HUDEP-2 (cell line): ENCODE measurements around the gene COMMD1.
"Not testable (repeated sequence)": the region's sequence is repeated elsewhere in the genome, so short reads cannot be mapped to it uniquely, and the experiment has no call there.

ENCODE experiments used
- DNase-seq, 76 experiments: peaks; one replicate each; lab custom pipeline; 2025; ENCODE audit not compliant: unreplicated experiment in 76 of 76; lab: John Stamatoyannopoulos, UW

COMMD1 gene

GRCh38 chr2:62013641-62014040 lies 108.2 kb downstream of the COMMD1 start:
- no peak for DNase-seq

GRCh38 chr2:62014102-62014501 lies 108.6 kb downstream of the COMMD1 start:
- peak in 3 of 76 experiments; percentile 4 to 20 (median 6) for DNase-seq

DNA sequence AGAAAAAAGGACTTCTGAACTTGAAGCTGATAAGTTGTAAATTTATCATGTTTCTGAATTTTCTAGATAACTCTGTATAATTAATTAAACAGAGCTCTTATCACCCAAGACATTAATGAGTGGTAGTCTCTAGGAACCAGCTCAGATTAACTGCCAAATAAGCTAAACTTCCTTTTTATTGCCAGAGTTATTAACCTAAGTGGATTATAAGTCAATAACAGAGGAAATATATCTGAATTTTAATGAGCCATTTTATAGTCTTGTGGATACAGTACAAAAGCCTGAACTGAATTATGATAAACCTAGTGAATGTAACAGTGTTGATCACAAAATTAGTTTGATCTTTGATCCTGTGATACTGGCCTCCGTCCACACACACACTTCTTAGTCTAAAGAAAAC lies 111.5 kb downstream of the COMMD1 start:
- no peak for DNase-seq

DNA sequence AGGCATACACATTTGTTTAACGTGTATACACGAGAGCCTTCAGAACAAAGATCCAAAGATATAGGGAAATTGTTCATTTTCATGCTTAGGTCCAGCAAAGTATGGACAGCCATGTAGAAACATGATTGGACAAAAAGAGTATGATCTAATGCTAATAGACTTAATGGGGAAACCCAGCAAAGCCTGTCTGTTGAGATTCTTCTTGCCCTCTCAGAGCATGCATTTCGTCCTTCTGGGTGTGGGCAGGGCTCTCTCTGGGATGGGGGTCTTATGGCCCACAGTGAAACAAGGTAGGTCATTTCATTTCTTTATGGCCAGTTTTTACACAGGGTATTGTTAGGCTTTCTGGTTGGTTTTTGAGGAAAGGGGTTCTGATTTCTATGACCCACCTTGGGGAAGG lies 124.4 kb downstream of the COMMD1 start:
- DNase-seq = no peak

GRCh38 chr2:62030902-62031301 lies 125.4 kb downstream of the COMMD1 start:
- DNase-seq = no peak

DNA sequence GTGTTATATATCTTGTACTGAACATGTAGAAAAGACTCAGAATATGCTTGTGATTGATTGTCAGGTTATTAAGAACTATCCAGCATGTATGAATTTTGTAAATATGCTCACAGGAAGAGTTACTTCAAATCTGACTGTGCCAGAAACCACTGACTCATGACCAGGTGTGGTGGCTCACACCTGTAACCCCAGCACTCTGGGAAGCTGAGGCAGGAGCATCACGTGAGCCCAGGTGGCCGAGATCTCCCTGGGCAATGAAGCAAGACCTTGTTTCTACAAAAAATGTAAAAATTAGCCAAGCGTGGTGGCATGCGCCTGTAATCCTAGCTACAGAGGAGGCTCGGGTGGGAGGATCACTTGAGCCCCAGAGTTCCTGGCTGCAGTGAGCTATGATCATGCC lies 126.6 kb downstream of the COMMD1 start:
- no peak for DNase-seq

- no peak for DNase-seq
These were observed 129.2 kb downstream of the COMMD1 start for GRCh38 chr2:62034715-62035114.

GRCh38 chr2:62036229-62036628 lies 130.8 kb downstream of the COMMD1 start:
- no peak for DNase-seq

GRCh38 chr2:62036761-62037250 lies 131.3 kb downstream of the COMMD1 start:
- no peak for DNase-seq

GRCh38 chr2:62038975-62039771 lies 133.7 kb downstream of the COMMD1 start:
- DNase-seq = peak in 4 of 76 experiments; percentile 5 to 29 (median 20)

- DNase-seq = no peak
These were observed 135.5 kb downstream of the COMMD1 start for GRCh38 chr2:62040926-62041325.

DNA sequence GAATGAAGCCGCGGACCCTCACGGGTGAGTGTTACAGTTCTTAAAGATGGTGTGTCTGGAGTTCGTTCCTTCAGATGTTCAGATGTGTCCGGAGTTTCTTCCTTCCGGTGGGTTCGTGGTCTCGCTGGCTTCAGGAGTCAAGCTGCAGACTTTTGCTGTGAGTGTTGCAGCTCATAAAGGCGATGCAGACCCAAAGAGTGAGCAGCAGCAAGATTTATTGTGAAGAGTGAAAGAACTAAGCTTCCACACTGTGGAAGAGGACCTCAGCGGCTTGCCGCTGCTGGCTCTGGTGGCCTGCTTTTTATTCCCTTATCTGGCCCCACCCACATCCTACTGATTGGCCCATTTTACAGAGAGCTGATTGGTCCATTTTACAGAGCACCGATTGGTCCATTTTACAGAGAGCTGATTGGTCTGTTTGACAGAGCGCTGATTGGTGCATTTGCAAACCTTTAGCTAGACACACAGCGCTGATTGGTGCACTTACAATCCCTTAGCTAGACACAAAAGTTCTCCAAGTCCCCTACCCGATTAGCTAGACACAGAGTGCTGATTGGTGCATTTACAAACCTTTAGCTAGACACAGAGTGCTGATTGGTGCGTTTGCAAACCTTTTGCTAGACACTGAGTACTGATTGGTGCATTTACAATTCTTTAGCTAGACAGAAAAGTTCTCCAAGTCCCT lies 136.4 kb downstream of the COMMD1 start:
- DNase-seq = not testable (repeated sequence)

DNA sequence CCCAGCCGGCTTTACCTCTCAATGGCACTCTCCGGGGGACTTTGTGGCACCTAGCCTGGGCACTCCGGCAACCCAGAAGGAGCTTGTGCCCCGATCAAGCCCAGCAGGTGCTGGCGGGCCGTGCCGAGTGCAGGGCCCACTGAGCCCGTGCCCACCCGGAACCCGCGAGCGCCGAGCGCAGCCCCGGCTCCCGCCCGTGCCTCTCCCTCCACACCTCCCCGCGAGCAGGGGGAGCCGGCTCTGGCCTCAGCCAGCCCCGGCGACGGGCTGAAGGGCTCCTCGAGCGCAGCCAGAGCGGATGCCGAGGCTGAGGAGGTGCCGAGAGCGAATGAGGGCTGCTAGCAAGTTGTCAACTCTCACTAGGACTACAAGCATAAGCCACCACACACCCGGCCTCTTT lies 136.9 kb downstream of the COMMD1 start:
- no peak for DNase-seq

DNA sequence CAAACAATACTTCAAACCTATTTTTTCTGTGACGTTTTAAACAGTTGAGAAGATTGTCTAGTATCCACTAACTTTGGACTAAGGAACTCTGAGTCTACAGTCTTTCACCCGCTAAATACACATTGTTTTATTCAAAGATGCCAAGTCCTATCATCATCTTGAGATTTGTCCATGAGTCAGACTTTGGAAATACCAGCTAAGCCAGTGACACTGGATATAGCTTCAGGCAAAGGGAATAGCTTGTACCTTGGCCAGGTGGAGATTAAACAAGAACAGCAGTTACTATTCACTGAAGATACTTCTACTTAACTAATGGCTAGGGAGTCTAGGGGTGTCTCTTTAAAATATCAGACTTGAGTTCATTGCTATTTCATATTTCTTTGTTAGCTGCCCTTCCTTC lies 137.5 kb downstream of the COMMD1 start:
- DNase-seq = no peak

DNA sequence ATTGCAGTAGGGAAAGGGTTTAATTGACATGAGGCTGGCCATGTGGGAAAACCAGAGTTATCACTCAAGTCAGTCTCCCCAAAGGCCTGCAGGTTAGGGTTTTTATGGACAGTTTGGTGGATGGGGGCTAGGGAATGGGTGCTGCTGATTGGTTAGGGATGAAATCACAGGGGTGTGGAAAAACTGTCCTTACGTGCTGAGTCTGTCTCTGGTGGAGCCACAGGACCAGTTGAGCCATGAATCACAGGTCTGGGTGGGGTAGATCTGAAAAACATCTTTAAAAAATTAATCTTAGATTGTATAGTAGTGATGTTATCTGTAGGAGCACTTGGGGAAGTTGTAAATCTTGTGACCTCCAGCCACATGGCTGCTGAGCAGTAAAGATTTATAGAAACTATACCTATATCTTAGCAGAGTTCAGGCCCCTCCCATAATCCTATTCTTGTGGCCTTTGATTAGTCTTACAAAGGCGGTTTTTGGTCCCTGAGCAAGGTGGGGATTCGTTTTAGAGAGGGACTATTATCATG lies 139.6 kb downstream of the COMMD1 start:
- DNase-seq = no peak

DNA sequence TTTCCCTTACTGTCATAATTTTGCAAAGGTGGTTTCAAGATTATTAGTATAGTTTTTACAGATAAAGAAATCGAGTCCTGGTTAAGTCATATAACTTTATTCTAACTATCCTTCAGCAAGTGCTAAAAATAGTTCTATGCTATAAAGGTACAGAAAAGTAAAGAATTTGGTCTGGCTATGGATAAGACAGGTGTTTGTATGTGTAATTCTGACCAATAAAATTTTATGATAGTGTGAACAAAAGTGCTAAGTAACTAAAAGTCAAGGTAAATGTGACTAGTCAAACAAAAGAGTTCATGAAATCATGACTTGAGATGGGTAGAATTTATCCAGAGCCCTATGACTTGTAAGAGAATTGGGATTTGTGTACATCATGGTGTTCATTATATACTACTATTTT lies 140.7 kb downstream of the COMMD1 start:
- DNase-seq = no peak

DNA sequence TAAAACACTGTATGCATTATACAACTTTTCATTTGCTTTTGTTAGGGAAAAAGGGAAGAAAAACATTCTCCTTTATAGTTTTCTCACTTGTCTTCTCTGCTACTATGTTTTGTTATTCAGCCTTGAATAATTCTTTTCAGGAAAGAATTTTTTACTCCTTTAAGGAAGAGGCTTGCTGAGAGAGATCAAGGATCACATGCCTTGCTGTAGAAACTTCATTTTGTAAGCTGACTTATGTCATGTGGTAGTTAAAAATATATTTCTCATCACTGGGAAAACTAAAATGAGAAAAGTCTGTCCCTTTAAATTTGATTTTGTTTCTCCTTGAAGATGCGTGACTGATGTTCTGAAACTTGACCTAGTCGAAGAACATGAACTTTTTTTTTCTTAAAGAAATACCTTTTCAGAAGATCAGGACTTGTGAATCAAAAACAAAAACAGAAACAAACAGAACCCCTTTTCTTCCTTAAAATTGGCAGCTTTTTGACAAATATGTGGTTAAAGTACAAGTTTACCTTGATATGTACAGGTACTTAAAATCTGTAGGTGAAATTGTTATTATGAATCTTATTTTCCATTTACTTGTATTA lies 145.1 kb downstream of the COMMD1 start:
- DNase-seq = no peak

GRCh38 chr2:62054029-62054791 lies 148.7 kb downstream of the COMMD1 start:
- DNase-seq = no peak

DNA sequence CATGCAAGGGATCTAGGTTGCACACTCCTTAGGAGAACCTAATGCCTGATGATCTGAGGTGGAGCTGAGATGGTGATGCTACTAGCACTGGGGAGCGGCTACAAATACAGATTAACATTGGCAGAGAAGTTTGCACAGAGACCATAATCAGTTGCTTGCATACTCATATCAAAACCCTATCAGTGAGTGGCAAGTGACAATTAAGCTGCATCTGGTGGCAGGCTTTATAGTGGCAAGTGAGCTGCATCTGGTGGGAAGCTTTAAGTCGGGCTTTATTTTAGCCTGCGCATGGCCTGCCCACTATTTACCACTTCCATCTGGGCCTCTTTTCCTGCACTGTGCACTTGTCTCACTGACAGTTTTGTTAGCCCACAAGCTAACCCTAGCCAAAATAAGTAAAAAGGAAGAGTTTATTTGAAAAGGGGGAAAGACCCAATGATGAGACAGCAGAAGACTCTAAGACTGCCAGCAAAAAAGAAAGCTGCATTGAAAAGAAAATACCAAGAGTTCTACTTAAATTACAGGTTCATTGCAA lies 149.5 kb downstream of the COMMD1 start:
- peak in 44 of 76 experiments; percentile 3 to 70 (median 22) for DNase-seq

DNA sequence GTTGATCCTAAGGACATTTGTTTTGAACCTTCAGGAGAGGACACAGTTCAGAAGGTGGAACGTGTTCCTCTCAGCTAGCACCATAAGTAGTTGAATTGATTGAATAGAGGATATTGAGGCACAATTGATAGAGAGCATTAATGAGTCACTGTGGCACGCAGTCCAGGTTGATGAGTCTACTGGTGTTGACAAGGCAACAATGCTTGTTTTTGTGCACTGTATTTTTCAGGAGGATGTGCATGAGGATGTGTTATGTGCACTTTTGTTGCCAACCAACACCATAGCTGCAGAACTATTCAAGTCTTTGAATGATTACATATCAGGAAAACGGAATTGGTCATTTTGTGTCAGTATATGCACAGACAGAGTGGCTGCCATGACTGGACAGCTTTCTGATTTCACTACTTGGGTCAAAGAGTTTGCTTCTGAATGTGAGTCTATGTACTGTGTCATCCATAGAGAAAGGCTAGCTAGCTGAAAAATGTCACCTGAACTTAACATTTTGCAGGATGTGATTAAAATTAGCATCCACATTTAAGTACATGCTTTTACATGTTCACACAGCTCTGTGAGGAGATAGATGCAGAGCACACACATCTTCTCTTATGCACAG lies 150.4 kb downstream of the COMMD1 start:
- no peak for DNase-seq
